Testis (tissue), 3 donors: ENCODE measurements around the gene NFIB. TPM values are rescaled to one million over a fixed set of nuclear protein-coding genes. Genes with fewer than 3 reads are reported as not detected.

Source experiments
- DNase-seq: peaks from one replicate; pipeline ENCODE4 v3.0.0-alpha.2; 2019
- H3K27ac ChIP-seq, 2 donors: fragments of 200-600 bp; sonication (generic); one replicate each; pipeline ENCODE4 v1.5.1; 2019
- H3K27me3 ChIP-seq: fragments of 200-600 bp; sonication (generic); one replicate; pipeline ENCODE4 v1.5.1; 2019
- H3K36me3 ChIP-seq: fragments of 200-600 bp; sonication (generic); one replicate; pipeline ENCODE4 v1.5.1; 2017; ENCODE audit warnings: low read depth; ENCODE audit errors: missing control alignments
- H3K4me1 ChIP-seq: fragments of 200-600 bp; sonication (generic); one replicate; pipeline ENCODE4 v1.5.1; 2019
- H3K4me3 ChIP-seq, 2 donors: fragments of 200-600 bp; sonication (generic); one replicate each; pipeline ENCODE4 v1.5.1; 2017 to 2019
- H3K9me3 ChIP-seq: fragments of 200-600 bp; sonication (generic); one replicate; pipeline ENCODE4 v1.5.1; 2017
- CTCF ChIP-seq, 3 experiments: fragments of 450-650 bp in 2 of 3; fragments of 200-600 bp in 1 of 3; sonication (generic) in 1 of 3; IDR thresholded peaks; one replicate each; pipeline ENCODE4 v1.5.1; 2016 to 2019; ENCODE audit warnings: antibody characterized with exemption in 3 of 3, mild to moderate bottlenecking in 2 of 3, moderate library complexity in 1 of 3
- POLR2A ChIP-seq: fragments of 450-650 bp; IDR thresholded peaks from one replicate; pipeline ENCODE4 v1.6.1; 2017; ENCODE audit warnings: antibody characterized with exemption, mild to moderate bottlenecking, moderate library complexity
- WGBS, 2 donors: methylation state at CpG; one replicate each; pipeline ENCODE4 v1.1.5; 2018; 5-methylcytosine and 5-hydroxymethylcytosine counted together
- intact Hi-C: fragments of 100-400 bp; cut with DNase I; formaldehyde crosslinking; loops from one replicate; pipeline ENCODE4 v1.15.1; 2023; ENCODE audit warnings: low total_unique reads
- polyA plus RNA-seq: library from polyadenylated mRNA; stranded (reverse); fragments of 350-450 nt; fragmentation: Illumina TruSeq; extraction: RNeasy Lipid Tissue Mini Kit (QIAGEN cat#74804); gene quantifications from one replicate; pipeline ENCODE4 v1.2.3, GENCODE V29; 2014; ENCODE audit warnings: low read depth, low replicate concordance; ENCODE audit not compliant: insufficient read depth
- total RNA-seq, 2 donors: library from RNA; depleted of rRNA; stranded (reverse); fragments of >200 nt; gene quantifications; one replicate each; pipeline ENCODE4 v1.2.3, GENCODE V29; 2016

NFIB gene
- total and polyA plus RNA-seq, 3 donors from 2014 or later, result 8.4 to 34.7 (median 23.1) TPM

GRCh38 chr9:14158136-14158813 lies 155.7 kb downstream of the NFIB start:
- WGBS, 2 donors, result 71 to 87% methylated on average over 2 of the region's 2 CpGs
- intact Hi-C loops, result no loop called here
- H3K27ac ChIP-seq, result no peak overlapping the region
- TF ChIP-seq POLR2A (no peak), CTCF (IDR thresholded peaks at IDR 0.05) (no peak)
- H3K27me3 ChIP-seq, result no peaks in the 10 kb centered on the region
- no peaks in the 10 kb centered on the region for H3K4me1 ChIP-seq
- H3K9me3 ChIP-seq, result no peaks in the 10 kb centered on the region
- no peak overlapping the region for H3K4me3 ChIP-seq
- no peak for DNase-seq
- no peaks in the 10 kb centered on the region for H3K36me3 ChIP-seq

GRCh38 chr9:14157191-14157590 lies 156.8 kb downstream of the NFIB start:
- WGBS, 2 donors, result 88 to 96% methylated on average over 4 of the region's 4 CpGs
- Histone ChIP-seq H3K4me3 (no peak overlapping the region), H3K9me3 (no peaks in the 10 kb centered on the region), H3K27ac (no peak overlapping the region), H3K27me3 (no peaks in the 10 kb centered on the region), H3K36me3 (no peaks in the 10 kb centered on the region), H3K4me1 (no peaks in the 10 kb centered on the region)
- intact Hi-C loops, result no loop called here
- TF ChIP-seq CTCF (IDR thresholded peaks at IDR 0.05) (no peak), POLR2A (no peak)
- DNase-seq, result no peak

GRCh38 chr9:14156046-14156445 lies 157.9 kb downstream of the NFIB start:
- no peak overlapping the region for H3K4me3 ChIP-seq
- no peak for TF ChIP-seq POLR2A
- no peak for TF ChIP-seq CTCF (IDR thresholded peaks at IDR 0.05)
- intact Hi-C loops, result no loop called here
- 83 to 85% methylated on average over 6 of the region's 6 CpGs for WGBS, 2 donors
- H3K27ac ChIP-seq, result no peak overlapping the region
- H3K4me1 ChIP-seq, result no peaks in the 10 kb centered on the region
- DNase-seq, result no peak
- no peaks in the 10 kb centered on the region for H3K36me3 ChIP-seq
- no peaks in the 10 kb centered on the region for H3K9me3 ChIP-seq
- H3K27me3 ChIP-seq, result no peaks in the 10 kb centered on the region

GRCh38 chr9:14155237-14155636 lies 158.7 kb downstream of the NFIB start:
- 53 to 71% methylated on average over 1 of the region's 1 CpG for WGBS, 2 donors
- Histone ChIP-seq H3K27me3 (no peaks in the 10 kb centered on the region), H3K27ac (no peak overlapping the region), H3K4me1 (no peaks in the 10 kb centered on the region), H3K9me3 (no peaks in the 10 kb centered on the region), H3K4me3 (no peak overlapping the region), H3K36me3 (no peaks in the 10 kb centered on the region)
- intact Hi-C loops, result no loop called here
- TF ChIP-seq CTCF (IDR thresholded peaks at IDR 0.05) (no peak), POLR2A (no peak)
- no peak for DNase-seq

- H3K36me3 ChIP-seq, result no peaks in the 10 kb centered on the region
- intact Hi-C loops, result no loop called here
- no peaks in the 10 kb centered on the region for H3K9me3 ChIP-seq
- no peak overlapping the region for H3K27ac ChIP-seq
- WGBS, 2 donors, result 55 to 57% methylated on average over 3 of the region's 3 CpGs
- TF ChIP-seq POLR2A (no peak), CTCF (IDR thresholded peaks at IDR 0.05) (no peak)
- DNase-seq, result no peak
- H3K4me1 ChIP-seq, result no peaks in the 10 kb centered on the region
- H3K27me3 ChIP-seq, result no peaks in the 10 kb centered on the region
- H3K4me3 ChIP-seq, result no peak overlapping the region
These were observed 160.6 kb downstream of the NFIB start for GRCh38 chr9:14153310-14153720.
